Measurements from ENCODE around the gene LHPP.

LHPP gene

GRCh38 chr10:124530215-124530665, 68.6 kb downstream of the LHPP start:
- H3K79me2 ChIP-seq (ENCODE audit: insufficient read depth, low read length), result no peaks in the 10 kb centered on the region
- H3K4me3 ChIP-seq (ENCODE audit: low read depth, low read length, poor library complexity, severe bottlenecking), result no peak overlapping the region
- H3K27ac ChIP-seq (ENCODE audit: low read depth, low read length, poor library complexity, severe bottlenecking), result no peak overlapping the region
- no peak overlapping the region; the same call in 1 of the 2 replicates for H3K9ac ChIP-seq (ENCODE audit: low read length)
- no peak overlapping the region for H2AFZ ChIP-seq (ENCODE audit: low read length)
- peaks cover 32% of the 10 kb centered on the region for H3K4me1 ChIP-seq (ENCODE audit: insufficient read depth, low read length, severe bottlenecking)
- peaks cover 5% of the 10 kb centered on the region; the same call in 1 of the 2 replicates for H3K27me3 ChIP-seq (ENCODE audit: insufficient read depth, low read length)
- no peaks in the 10 kb centered on the region for H3K36me3 ChIP-seq (ENCODE audit: insufficient read depth, low read length)
- peak overlapping the region; percentile 11; the same call in 1 of the 2 replicates for H3K4me2 ChIP-seq (ENCODE audit: low read length)
- H3K9me3 ChIP-seq (ENCODE audit: low read length), result no peaks in the 10 kb centered on the region
- H3K9me2 ChIP-seq (ENCODE audit: low read depth, low read length), result no peaks in the 10 kb centered on the region
- no peaks in the 10 kb centered on the region for H3F3A ChIP-seq (ENCODE audit: insufficient read depth, low read length)
- no peaks in the 10 kb centered on the region for H4K20me1 ChIP-seq (ENCODE audit: insufficient read depth, low read length)
- TF ChIP-seq, protein P1, sequence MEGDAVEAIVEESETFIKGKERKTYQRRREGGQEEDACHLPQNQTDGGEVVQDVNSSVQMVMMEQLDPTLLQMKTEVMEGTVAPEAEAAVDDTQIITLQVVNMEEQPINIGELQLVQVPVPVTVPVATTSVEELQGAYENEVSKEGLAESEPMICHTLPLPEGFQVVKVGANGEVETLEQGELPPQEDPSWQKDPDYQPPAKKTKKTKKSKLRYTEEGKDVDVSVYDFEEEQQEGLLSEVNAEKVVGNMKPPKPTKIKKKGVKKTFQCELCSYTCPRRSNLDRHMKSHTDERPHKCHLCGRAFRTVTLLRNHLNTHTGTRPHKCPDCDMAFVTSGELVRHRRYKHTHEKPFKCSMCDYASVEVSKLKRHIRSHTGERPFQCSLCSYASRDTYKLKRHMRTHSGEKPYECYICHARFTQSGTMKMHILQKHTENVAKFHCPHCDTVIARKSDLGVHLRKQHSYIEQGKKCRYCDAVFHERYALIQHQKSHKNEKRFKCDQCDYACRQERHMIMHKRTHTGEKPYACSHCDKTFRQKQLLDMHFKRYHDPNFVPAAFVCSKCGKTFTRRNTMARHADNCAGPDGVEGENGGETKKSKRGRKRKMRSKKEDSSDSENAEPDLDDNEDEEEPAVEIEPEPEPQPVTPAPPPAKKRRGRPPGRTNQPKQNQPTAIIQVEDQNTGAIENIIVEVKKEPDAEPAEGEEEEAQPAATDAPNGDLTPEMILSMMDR (IDR thresholded peaks at IDR 0.05; ENCODE audit: low read length), result peak; percentile 92
- no peak for TF ChIP-seq EZH2 (IDR thresholded peaks at IDR 0.05; ENCODE audit: borderline replicate concordance, low read length)

- no peak overlapping the region for H3K4me2 ChIP-seq (ENCODE audit: low read length)
- no peak overlapping the region for H2AFZ ChIP-seq (ENCODE audit: low read length)
- H3K9me3 ChIP-seq (ENCODE audit: low read length), result no peaks in the 10 kb centered on the region
Measured at GRCh38 chr10:124530816-124531215, 69.2 kb downstream of the LHPP start.

DNA sequence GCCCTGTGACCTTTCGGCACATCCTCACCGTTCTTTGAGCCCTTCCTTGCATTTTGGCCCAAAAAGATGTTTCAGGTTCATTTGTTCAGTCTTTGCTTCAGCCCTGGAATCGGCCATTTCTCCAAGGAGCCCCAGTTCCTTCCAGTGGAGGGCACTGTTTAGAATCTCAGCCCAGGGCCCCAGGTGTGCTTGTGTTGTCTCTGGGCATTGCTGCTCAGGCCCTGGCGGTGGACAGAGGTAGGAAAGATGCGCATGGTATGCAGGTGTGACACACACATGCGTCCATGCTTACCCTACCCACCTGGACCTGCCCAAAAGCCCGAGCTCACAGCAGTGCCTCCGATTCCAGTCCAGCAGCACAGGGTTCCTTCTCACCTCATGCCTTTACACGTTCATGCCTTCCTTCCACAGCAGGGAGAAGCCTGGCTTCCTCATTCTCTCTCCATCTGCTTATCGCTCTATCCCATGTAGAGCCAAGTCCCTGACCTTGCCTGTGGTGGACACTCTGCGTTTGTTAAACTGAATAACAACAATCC, 70.6 kb downstream of the LHPP start:
- Histone ChIP-seq H3K9ac (ENCODE audit: low read length) (no peak overlapping the region), H3K9me2 (ENCODE audit: low read depth, low read length) (no peaks in the 10 kb centered on the region), H4K20me1 (ENCODE audit: insufficient read depth, low read length) (no peaks in the 10 kb centered on the region), H2AFZ (ENCODE audit: low read length) (no peak overlapping the region), H3K79me2 (ENCODE audit: insufficient read depth, low read length) (no peaks in the 10 kb centered on the region), H3K4me2 (ENCODE audit: low read length) (no peak overlapping the region), H3K36me3 (ENCODE audit: insufficient read depth, low read length) (no peaks in the 10 kb centered on the region), H3K4me3 (ENCODE audit: low read depth, low read length, poor library complexity, severe bottlenecking) (no peak overlapping the region), H3K4me1 (ENCODE audit: insufficient read depth, low read length, severe bottlenecking) (peaks cover 46% of the 10 kb centered on the region), H3K9me3 (ENCODE audit: low read length) (no peaks in the 10 kb centered on the region), H3K27me3 (ENCODE audit: insufficient read depth, low read length) (no peaks in the 10 kb centered on the region), H3K27ac (ENCODE audit: low read depth, low read length, poor library complexity, severe bottlenecking) (no peak overlapping the region), H3F3A (ENCODE audit: insufficient read depth, low read length) (no peaks in the 10 kb centered on the region)
- TF ChIP-seq, protein P1 (IDR thresholded peaks at IDR 0.05; ENCODE audit: low read length), result peak; percentile 60; the same call in 1 of the 2 replicates
- no peak for TF ChIP-seq EZH2 (IDR thresholded peaks at IDR 0.05; ENCODE audit: borderline replicate concordance, low read length)

More at GRCh38 chr10:124530816-124531215, 69.2 kb downstream of the LHPP start:
- TF ChIP-seq, protein P1 (IDR thresholded peaks at IDR 0.05; ENCODE audit: low read length), result no peak
- no peak for TF ChIP-seq EZH2 (IDR thresholded peaks at IDR 0.05; ENCODE audit: borderline replicate concordance, low read length)
- Histone ChIP-seq H3K79me2 (ENCODE audit: insufficient read depth, low read length) (no peaks in the 10 kb centered on the region), H3K4me1 (ENCODE audit: insufficient read depth, low read length, severe bottlenecking) (peaks cover 38% of the 10 kb centered on the region), H3K27ac (ENCODE audit: low read depth, low read length, poor library complexity, severe bottlenecking) (no peak overlapping the region), H3F3A (ENCODE audit: insufficient read depth, low read length) (no peaks in the 10 kb centered on the region), H3K27me3 (ENCODE audit: insufficient read depth, low read length) (no peaks in the 10 kb centered on the region), H3K4me3 (ENCODE audit: low read depth, low read length, poor library complexity, severe bottlenecking) (no peak overlapping the region), H3K9me2 (ENCODE audit: low read depth, low read length) (no peaks in the 10 kb centered on the region), H3K9ac (ENCODE audit: low read length) (no peak overlapping the region; the same call in 1 of the 2 replicates), H3K36me3 (ENCODE audit: insufficient read depth, low read length) (no peaks in the 10 kb centered on the region), H4K20me1 (ENCODE audit: insufficient read depth, low read length) (no peaks in the 10 kb centered on the region)
